Left renal pelvis (tissue), 4 donors: ENCODE measurements around the gene PTPRN. TPM values are rescaled to one million over a fixed set of nuclear protein-coding genes. Genes with fewer than 3 reads are reported as not detected.
"Not testable (repeated sequence)": the region's sequence is repeated elsewhere in the genome, so short reads cannot be mapped to it uniquely, and the experiment has no call there.

ENCODE experiments used
- DNase-seq, 4 donors: peaks; one replicate each; pipeline ENCODE4 v3.0.0-alpha.2; 2013; ENCODE audit warnings: low read depth in 4 of 4, low spot score in 3 of 4
- polyA plus RNA-seq, 4 donors: library from polyadenylated mRNA; unstranded; fragments of 120-200 nt; gene quantifications; one replicate each; pipeline ENCODE4 v1.2.1, GENCODE V29; 2013; ENCODE audit not compliant: insufficient read length in 4 of 4

The PTPRN gene
- polyA plus RNA-seq, 4 donors: 0.09 to 0.53 (median 0.20) TPM

GRCh38 chr2:219272356-219272755 lies 36.8 kb downstream of the PTPRN start:
- no peak for DNase-seq

- no peak for DNase-seq
These were observed 38.2 kb downstream of the PTPRN start for GRCh38 chr2:219271021-219271420.

GRCh38 chr2:219270055-219270372 lies 39.2 kb downstream of the PTPRN start:
- DNase-seq: no peak

DNA sequence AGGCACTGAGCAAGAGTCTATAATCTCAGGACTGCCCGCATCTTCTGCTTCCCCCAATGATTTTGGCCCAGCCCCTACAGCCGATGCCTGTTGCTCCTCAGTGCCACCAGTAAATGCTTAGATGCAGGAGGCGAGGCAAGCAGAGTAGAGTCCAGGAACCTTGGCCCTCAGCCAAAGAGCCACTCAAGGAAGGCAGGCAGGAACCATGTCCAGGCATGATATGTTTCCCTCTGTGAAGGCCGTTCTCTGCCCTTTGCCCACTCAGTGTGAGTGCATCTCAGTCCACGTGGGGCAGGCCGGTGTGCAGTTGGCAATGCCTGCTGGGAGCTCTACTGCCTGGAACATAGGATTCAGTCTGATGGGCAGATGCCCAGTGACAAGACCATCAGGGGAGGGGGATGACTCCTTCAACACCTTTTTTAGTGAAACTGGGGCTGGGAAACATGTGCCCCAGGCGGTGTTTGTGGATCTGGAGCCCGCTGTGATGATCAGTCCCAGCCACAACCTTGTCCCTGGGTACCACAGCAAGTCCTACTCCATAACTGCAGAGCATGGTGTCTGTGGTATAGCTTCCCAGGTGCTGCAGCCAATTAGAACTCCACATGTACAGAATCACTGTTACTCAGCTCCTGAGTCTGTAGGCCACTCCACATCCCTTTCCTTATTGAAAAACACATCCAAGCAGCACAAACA lies 39.7 kb downstream of the PTPRN start:
- no peak for DNase-seq

DNA sequence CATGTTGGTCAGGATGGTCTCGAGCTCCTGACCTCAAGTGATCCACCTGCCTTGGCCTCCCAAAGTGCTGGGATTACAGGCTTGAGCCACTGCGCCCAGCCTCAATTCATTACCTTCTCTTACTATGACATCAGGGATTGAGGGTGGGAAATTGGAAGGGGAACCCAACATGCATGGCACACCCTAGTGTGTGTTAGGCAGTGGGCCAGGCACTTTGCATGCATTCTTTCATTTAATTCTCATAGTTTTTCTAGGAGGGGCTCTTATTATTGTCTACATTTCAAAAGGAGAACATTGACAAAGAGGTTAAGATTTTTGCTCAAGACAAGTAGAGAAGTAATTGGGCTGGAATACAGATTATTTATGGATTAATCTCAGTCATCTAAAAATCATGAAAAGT lies 40.9 kb downstream of the PTPRN start:
- no peak for DNase-seq

GRCh38 chr2:219266886-219267285 lies 42.3 kb downstream of the PTPRN start:
- no peak for DNase-seq

DNA sequence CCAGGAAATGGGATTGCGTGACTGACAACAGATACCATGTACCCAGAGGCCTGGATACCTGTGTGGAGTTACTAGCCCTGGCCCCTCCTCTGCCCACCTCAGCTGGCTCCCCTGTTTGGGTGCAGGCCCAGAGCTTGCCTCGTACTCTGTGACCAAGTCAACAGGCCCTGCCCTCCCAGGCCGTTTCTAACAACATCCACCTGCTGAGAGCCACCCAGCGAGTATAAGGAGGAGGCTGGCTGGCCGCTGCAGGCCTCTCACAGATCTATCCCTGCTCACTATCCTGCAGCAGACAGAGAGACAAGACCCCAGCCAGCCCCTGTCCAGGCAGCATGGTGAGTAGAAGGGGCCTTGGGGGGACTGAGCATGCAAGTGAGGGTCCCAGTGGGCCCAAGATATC lies 43.0 kb downstream of the PTPRN start:
- no peak for DNase-seq

- no peak for DNase-seq
These were observed 48.0 kb downstream of the PTPRN start for GRCh38 chr2:219261024-219261855.

- DNase-seq: not testable (repeated sequence)
These were observed 50.3 kb downstream of the PTPRN start for GRCh38 chr2:219258942-219259341.

- no peak for DNase-seq
These were observed 54.5 kb downstream of the PTPRN start for GRCh38 chr2:219254590-219255201.

DNA sequence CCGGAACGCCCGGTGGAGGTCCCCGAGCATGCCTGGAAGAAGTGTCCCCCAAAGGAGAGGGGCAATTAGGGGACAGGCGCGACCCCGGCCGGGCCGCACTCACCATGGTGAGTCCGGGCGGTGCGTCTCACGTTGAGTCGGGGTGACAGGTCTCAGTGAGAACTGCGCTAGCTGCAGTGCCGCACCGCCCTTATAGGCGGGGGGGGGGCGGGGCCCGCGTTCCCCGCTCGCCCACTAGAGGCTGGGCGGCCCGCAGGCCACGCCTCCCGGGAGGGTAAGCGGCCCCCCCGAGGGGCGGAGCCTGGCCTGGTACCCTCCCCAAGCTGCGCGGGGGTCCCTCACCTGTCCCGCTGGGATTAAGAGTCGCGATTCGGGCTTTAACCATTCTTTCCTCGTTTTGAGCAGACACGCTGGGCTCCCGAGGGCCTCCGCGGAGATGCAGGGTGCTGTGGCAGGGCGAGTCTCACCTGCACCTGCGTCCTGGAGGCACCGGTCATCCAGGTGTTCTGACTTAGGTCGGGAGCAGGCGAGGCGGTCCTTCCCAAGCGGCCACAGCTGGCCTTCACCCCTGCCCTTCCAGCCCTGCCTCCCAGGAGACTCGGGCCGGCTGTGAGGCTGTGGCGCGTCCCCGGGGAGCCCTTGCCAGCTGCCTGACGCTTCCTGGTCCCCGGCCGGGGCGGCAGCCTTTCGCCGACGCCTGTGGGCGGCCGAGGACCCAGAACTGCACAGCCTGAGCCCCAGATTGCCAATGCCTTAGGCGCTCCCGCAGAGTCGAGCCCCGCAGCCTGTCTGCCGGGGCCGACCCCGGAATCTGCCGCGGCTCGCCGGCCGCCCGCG lies 55.2 kb downstream of the PTPRN start, which contains the start of gene TUBA4A:
Gene TUBA4A (minus strand): TSS at position 166 of the 837 bp plus-strand sequence. CDS start 60 bp downstream, at position 106.
- no peak for DNase-seq

GRCh38 chr2:219252900-219253752 lies 56.1 kb downstream of the PTPRN start, which contains the start of gene TUBA4B:
TSS of gene TUBA4B (plus strand) at chr2:219253243. CDS start at chr2:219253408, 165 bp downstream.
- no peak for DNase-seq

GRCh38 chr2:219252570-219252899 lies 56.7 kb downstream of the PTPRN start:
- no peak for DNase-seq

GRCh38 chr2:219252084-219252483 lies 57.1 kb downstream of the PTPRN start:
- DNase-seq: no peak

GRCh38 chr2:219251656-219252055 lies 57.5 kb downstream of the PTPRN start:
- DNase-seq: no peak

DNA sequence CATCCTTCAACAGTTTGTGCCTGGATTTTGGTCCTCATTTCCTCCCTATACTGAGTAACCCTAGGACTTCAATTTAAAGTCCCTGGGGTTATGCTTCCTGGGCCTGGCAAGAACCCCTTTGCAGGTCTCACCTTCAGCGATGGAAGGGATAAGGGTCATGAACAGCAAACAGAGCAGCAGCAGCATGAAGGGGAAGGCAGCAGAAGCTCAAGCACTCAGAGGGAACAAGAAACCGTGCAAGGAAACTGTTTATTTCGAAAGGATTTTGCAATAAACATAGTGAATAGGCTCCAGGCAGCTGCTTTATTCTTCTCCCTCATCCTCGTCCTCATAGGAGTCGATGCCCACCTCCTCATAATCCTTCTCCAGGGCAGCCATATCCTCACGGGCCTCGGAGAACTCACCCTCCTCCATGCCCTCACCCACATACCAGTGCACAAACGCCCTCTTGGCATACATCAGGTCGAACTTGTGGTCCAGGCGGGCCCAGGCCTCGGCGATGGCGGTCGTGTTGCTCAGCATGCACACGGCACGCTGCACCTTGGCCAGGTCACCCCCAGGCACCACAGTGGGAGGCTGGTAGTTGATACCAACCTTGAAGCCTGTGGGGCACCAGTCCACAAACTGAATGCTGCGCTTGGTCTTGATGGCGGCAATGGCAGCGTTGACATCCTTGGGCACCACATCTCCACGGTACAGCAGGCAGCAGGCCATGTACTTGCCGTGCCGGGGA lies 59.0 kb downstream of the PTPRN start:
- no peak for DNase-seq

GRCh38 chr2:219249203-219249980 lies 59.8 kb downstream of the PTPRN start:
- DNase-seq: no peak

DNA sequence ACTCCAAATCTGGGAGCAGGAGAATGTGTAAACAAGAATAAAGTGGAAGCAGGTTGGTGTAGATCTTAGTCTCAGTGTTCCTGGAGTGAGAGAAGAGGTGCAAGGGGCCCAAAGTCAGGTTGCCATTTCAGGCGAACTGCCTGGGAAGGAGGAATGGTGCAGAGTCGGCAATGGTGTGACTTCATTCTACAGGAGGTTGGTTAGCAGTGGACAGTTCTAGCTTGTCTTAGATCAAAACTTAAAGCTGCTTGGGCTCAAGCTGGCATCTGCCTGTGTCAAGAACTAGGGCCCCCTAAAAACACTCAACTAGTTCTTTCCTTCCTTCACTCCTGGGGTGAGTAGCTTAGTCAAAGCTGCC lies 60.4 kb downstream of the PTPRN start:
- no peak for DNase-seq
